Heart right ventricle (tissue), 16 donors: ENCODE data around the gene HINFP. TPM values are rescaled to one million over a fixed set of nuclear protein-coding genes. Genes with fewer than 3 reads are reported as not detected.
A peak's percentile ranks its signal among the peaks of the same experiment; 100 is the strongest.

Source experiments
- ATAC-seq, 8 donors: fragments of 200-7000 bp; cut with Tn5 transposase; one replicate each; pipeline ENCODE4 v1.9.1; 2020; ENCODE audit warnings: mild to moderate bottlenecking in 8 of 8, moderate library complexity in 8 of 8, moderate number of reproducible peaks in 1 of 8
- DNase-seq, 2 donors: peaks; one replicate each; pipeline ENCODE4 v3.0.0-alpha.2; 2020
- H3K27ac ChIP-seq, 10 donors: fragments of 200-600 bp; sonication (generic) in 2 of 10; one replicate each; pipeline versions ENCODE4 v1.5.0 to v1.8.0; 2020 to 2022; ENCODE audit warnings: mild to moderate bottlenecking in 3 of 10
- H3K27me3 ChIP-seq, 7 donors: fragments of 200-600 bp; one replicate each; pipeline ENCODE4 v1.8.0; 2021 to 2022; ENCODE audit warnings: mild to moderate bottlenecking in 2 of 7
- H3K36me3 ChIP-seq, 9 donors: fragments of 200-600 bp; sonication (generic) in 1 of 9; one replicate each; pipeline versions ENCODE4 v1.5.0 to v1.8.0; 2020 to 2022; ENCODE audit warnings: mild to moderate bottlenecking in 2 of 9
- H3K4me1 ChIP-seq, 9 donors: fragments of 200-600 bp; sonication (generic) in 1 of 9; one replicate each; pipeline versions ENCODE4 v1.5.0 to v1.8.0; 2020 to 2022; ENCODE audit warnings: mild to moderate bottlenecking in 4 of 9
- H3K4me3 ChIP-seq, 10 donors: fragments of 200-600 bp; sonication (generic) in 2 of 10; one replicate each; pipeline versions ENCODE4 v1.5.0 to v1.8.0; 2020 to 2022; ENCODE audit warnings: mild to moderate bottlenecking in 7 of 10, moderate library complexity in 2 of 10
- H3K9me3 ChIP-seq, 11 donors: fragments of 200-600 bp in 10 of 11; sonication (generic) in 2 of 11; one replicate each; pipeline versions ENCODE4 v1.5.0 to v1.8.0; 2013 to 2022; ENCODE audit warnings: mild to moderate bottlenecking in 2 of 11, control low read depth in 1 of 11, moderate library complexity in 1 of 11
- CTCF ChIP-seq, 9 donors: fragments of 200-600 bp; sonication (generic) in 2 of 9; IDR thresholded peaks; one replicate each; pipeline versions ENCODE4 v1.5.0 to v1.8.0; 2021 to 2022; ENCODE audit warnings: antibody characterized with exemption in 9 of 9, mild to moderate bottlenecking in 5 of 9, moderate library complexity in 1 of 9
- WGBS, 2 donors: extraction: QIAGEN DNeasy Blood & Tissue Kit; methylation state at CpG; one replicate each; pipeline ENCODE4 v1.1.7; 2013; ENCODE audit warnings: inconsistent platforms in 1 of 2; 5-methylcytosine and 5-hydroxymethylcytosine counted together
- intact Hi-C, 10 donors: fragments of 100-400 bp; cut with DNase I; formaldehyde crosslinking; loops; one replicate each; pipeline versions ENCODE4 v1.11.1 to v1.14.2; 2022
- polyA plus RNA-seq, 2 donors: library from polyadenylated mRNA; stranded (reverse); fragments of 200-250 nt; gene quantifications; one replicate each; pipeline ENCODE4 v1.2.3, GENCODE V29; 2013
- total RNA-seq, 10 donors: library from RNA; stranded (reverse); fragmentation: NEBNext Ultra II Directional in 3 of 10; extraction: Animal tissue kit (Norgen Biotek cat#: 25700) in 3 of 10; gene quantifications; one replicate each; pipeline versions ENCODE4 v1.2.1 to v1.2.4, GENCODE V29; 2021 to 2023
- donor health status: Arrhythmogenic right ventricular cardiomyopathy.
- donor health status: ischemic (EF 13 %, LVEDD 7.1; RV severe dilation, severe dysfunction).
- donor health status: healthy with polysubstance abuse.
- donor health status: DM: no; HTN: yes; CAD: no.
- donor health status: DM: no; HTN: no; CAD: no.
- donor health status: ischemic (EF 25% LVEDD 6.9; RV normal size, moderate dysfunction).
- donor health status: ischemic (EF 25% LVEDD 5.7; RV mildly dilated, moderate dysfunction).
- donor health status: healthy.
- donor health status: DM: yes; HTN: yes; CAD: no.
- donor health status: Ischemic cardiomyopathy.
- donor health status: ischemic (EF 35%, LVEDD 5.7; RV mildly dilated, moderate dysfunction).
- donor health status: nonischemic (EF 11% LVEDD 7.7; RV severe dilation, severe dysfunction).
- donor health status: DM: yes; HTN: yes; CAD: no.
- donor health status: PGD.
- donor health status: ischemic (EF 29% LVEDD 5.4; RV normal size, mild dysfunction).
- donor health status: nonischemic (EF 23%, LVEDD 6.1; RV moderate dilation, normal function).

HINFP gene
- total and polyA plus RNA-seq, 12 donors, result 8.6 to 18.1 (median 11.5) TPM

- peaks cover 10 to 42% (median 24%) of the 10 kb centered on the region in 9 donors for H3K4me1 ChIP-seq
- ATAC-seq (no peak), DNase-seq (no peak)
- no peaks in the 10 kb centered on the region for H3K27me3 ChIP-seq
- H3K9me3 ChIP-seq, result no peaks in the 10 kb centered on the region
- H3K4me3 ChIP-seq, result peak overlapping the region in 1 of 10 donors; percentile 83
- intact Hi-C loops, result loop anchor here in 3 of 10 donors (10.0 kb wide), 2 partner anchors 103 to 223 kb away; partner anchors contain the start of gene MCAM (in 1 of the 3)
- TF ChIP-seq CTCF (IDR thresholded peaks at IDR 0.05), result no peak
- H3K36me3 ChIP-seq, result peaks cover 0 to 50% (median 7%) of the 10 kb centered on the region in 9 donors
- H3K27ac ChIP-seq, result no peak overlapping the region
- 84 to 88% methylated on average over 13 of the region's 13 CpGs for WGBS, 2 donors
Measured at GRCh38 chr11:119091966-119092879, 29.2 kb upstream of the HINFP start.

DNA sequence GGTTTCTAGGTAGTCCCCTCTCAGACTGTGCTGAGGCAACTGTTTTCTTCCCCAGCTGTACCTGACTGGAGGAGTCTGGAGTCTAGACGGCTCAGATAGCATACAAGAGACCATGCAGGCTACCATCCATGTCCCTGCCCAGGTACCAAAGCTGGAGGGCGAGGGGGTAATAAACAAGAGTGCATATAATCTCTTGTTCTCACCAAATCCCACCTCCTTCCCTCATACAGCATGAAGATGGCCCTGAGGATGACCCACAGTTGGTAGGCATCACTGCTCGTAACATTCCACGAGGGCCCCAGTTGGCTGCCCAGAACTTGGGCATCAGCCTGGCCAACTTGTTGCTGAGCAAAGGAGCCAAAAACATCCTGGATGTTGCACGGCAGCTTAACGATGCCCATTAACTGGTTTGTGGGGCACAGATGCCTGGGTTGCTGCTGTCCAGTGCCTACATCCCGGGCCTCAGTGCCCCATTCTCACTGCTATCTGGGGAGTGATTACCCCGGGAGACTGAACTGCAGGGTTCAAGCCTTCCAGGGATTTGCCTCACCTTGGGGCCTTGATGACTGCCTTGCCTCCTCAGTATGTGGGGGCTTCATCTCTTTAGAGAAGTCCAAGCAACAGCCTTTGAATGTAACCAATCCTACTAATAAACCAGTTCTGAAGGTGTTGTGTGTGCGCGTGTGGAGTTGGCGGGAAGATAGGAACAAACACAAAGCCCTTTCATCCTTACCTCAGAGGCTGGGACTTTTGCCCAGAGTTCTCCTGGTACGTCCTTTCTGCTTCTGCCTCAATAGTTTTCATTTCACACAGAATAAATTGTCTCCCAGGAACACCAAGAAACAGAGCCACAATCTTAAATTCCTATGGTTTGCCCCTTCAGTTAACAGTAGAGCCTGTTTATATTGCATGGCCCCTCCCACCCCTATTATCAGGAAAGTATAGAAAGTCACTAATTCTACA is 28.2 kb upstream of the HINFP start:
- intact Hi-C loops, result loop anchor here in 3 of 10 donors (10.0 kb wide), 2 partner anchors 102 to 222 kb away; partner anchors contain the start of gene MCAM (in 1 of the 3)
- Histone ChIP-seq H3K36me3 (peaks cover 0 to 60% (median 16%) of the 10 kb centered on the region in 9 donors), H3K4me1 (peaks cover 10 to 41% (median 24%) of the 10 kb centered on the region in 9 donors), H3K4me3 (peak overlapping the region; percentile 58 to 98 (median 84)), H3K9me3 (no peaks in the 10 kb centered on the region), H3K27me3 (no peaks in the 10 kb centered on the region), H3K27ac (peak overlapping the region in 8 of 10 donors; percentile 89 to 95 (median 94))
- WGBS, 2 donors, result 55 to 58% methylated on average over 12 of the region's 12 CpGs
- ATAC-seq (no peak), DNase-seq (no peak)
- no peak for TF ChIP-seq CTCF (IDR thresholded peaks at IDR 0.05)

DNA sequence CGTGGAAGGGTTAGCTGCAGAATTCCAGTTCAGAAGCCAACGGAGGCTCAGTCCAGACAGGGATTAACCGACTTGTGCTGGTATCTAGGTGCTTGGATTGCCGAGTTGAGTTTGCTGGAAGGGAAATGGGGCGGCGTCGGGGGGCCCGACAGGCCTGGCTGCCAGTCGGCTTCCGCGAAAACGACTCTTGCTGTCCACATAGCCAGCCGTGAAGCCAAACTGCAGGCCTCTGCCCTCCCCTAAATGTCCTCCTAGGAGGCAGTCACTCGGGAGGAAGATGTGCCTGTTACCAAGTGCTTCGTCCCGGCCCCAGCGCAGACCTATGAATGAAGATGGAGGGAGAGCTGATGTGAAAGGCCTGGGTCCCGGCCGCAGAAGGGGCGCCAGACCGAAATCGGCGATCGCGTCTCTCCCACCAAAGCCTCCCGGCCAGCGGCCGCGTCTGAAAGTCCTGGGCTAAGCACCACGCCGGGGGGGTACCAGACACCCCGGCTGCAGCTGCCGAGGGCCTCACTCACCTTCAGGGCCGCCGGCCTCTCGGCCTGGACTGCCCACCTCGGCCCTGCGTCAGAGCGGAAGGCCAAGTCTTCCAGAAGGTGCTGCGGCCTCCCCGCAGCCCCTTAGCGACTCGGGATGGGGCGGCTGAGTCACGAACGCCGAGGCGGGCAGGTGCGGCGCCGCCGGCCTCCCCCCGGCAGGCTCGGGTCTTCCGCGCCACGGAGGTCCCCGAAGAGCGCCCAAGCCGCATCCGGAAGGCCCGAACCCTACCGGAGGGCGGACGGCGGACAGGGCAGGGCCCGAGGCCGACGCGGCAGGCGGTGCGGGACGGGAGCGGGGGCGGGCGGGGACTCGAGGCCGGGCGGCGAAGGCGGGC is 27.2 kb upstream of the HINFP start:
- peaks cover 10 to 41% (median 24%) of the 10 kb centered on the region in 9 donors for H3K4me1 ChIP-seq
- peak in 1 of 2 donors; percentile 39 for DNase-seq
- intact Hi-C loops, result loop anchor here in 5 of 10 donors (2.0 to 10.0 kb wide), 5 partner anchors 63 to 221 kb away; partner anchors contain the start of genes MCAM (in 1 of the 5), NLRX1 (in 1 of the 5) and SLC37A4 (in 1 of the 5)
- H3K27ac ChIP-seq, result peak overlapping the region; percentile 82 to 95 (median 94)
- 1% methylated on average over 73 to 81 of the region's 81 CpGs for WGBS, 2 donors
- TF ChIP-seq CTCF (IDR thresholded peaks at IDR 0.05), result no peak
- no peaks in the 10 kb centered on the region for H3K9me3 ChIP-seq
- ATAC-seq, result peak; percentile 1 to 67 (median 8)
- peaks cover 0 to 70% (median 19%) of the 10 kb centered on the region in 9 donors for H3K36me3 ChIP-seq
- no peaks in the 10 kb centered on the region for H3K27me3 ChIP-seq
- H3K4me3 ChIP-seq, result peak overlapping the region; percentile 58 to 98 (median 84)
